ENCODE data around the gene TNS3. TPM values are rescaled to one million over a fixed set of nuclear protein-coding genes. Genes with fewer than 3 reads are reported as not detected.

TNS3 gene
- polyA plus RNA-seq, 1 of the 3 experiments (the other 2 are of a cell fraction) = 72.3 TPM

DNA sequence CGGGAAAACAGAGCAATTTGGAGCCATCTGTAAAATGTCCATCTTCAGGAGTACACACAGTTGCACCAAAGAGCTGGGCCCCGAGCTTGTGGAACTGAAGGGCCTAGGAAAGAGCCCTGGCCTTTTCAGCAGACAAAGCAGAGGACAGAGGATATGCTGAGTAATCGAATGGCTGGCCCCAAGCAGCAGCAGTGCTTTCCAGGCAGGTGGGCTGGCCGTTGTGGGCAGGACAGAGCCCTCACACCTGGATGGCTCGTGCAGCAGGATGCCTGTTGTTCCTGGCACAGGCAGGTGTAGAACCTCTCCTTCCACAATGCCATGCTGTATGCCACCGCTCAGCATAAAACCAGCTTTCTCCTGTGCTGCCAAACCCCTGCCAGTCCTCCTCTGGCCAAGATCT lies 32.5 kb upstream of the TNS3 start:
- CTCF ChIA-PET = no interaction called here
- DNase-seq = no peak
- POLR2A ChIA-PET = no interaction called here
- H3K9me2 ChIP-seq = no peaks in the 10 kb centered on the region
- TF ChIP-seq TAF1 (IDR thresholded peaks at IDR 0.05; ENCODE audit: borderline replicate concordance, low read depth, low read length) (no peak), NFIC (IDR thresholded peaks at IDR 0.05; ENCODE audit: borderline replicate concordance) (no peak), RXRA (IDR thresholded peaks at IDR 0.05; ENCODE audit: borderline replicate concordance, low read depth) (no peak), POLR2AphosphoS5 (IDR thresholded peaks at IDR 0.05; ENCODE audit: low read depth, low read length) (no peak)
- TF ChIP-seq, protein P1, sequence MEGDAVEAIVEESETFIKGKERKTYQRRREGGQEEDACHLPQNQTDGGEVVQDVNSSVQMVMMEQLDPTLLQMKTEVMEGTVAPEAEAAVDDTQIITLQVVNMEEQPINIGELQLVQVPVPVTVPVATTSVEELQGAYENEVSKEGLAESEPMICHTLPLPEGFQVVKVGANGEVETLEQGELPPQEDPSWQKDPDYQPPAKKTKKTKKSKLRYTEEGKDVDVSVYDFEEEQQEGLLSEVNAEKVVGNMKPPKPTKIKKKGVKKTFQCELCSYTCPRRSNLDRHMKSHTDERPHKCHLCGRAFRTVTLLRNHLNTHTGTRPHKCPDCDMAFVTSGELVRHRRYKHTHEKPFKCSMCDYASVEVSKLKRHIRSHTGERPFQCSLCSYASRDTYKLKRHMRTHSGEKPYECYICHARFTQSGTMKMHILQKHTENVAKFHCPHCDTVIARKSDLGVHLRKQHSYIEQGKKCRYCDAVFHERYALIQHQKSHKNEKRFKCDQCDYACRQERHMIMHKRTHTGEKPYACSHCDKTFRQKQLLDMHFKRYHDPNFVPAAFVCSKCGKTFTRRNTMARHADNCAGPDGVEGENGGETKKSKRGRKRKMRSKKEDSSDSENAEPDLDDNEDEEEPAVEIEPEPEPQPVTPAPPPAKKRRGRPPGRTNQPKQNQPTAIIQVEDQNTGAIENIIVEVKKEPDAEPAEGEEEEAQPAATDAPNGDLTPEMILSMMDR (IDR thresholded peaks at IDR 0.05) = no peak
- H3K4me3 ChIP-seq (ENCODE audit: low read depth in 2 of 2, low read length in 1 of 2) = no peak overlapping the region
- WGBS (ENCODE audit: low lambda C conversion rate) = 89% methylated on average over 4 of the region's 6 CpGs
- H3K27ac ChIP-seq (ENCODE audit: low read depth in 2 of 2, low read length in 1 of 2) = no peak overlapping the region
- no peaks in the 10 kb centered on the region for H3F3A ChIP-seq (replicated peaks; ENCODE audit: insufficient read depth)
- H2AFZ ChIP-seq (ENCODE audit: low read depth) = no peak overlapping the region
- H3K9ac ChIP-seq = no peak overlapping the region
- no peaks in the 10 kb centered on the region for H3K27me3 ChIP-seq (ENCODE audit: insufficient read depth)
- H3K79me2 ChIP-seq (ENCODE audit: insufficient read depth) = no peaks in the 10 kb centered on the region
- no peaks in the 10 kb centered on the region for H3K9me3 ChIP-seq
- H4K20me1 ChIP-seq (ENCODE audit: insufficient read depth) = no peaks in the 10 kb centered on the region
- H3K36me3 ChIP-seq (replicated peaks in 1 of 2; ENCODE audit: control insufficient read depth in 1 of 2, insufficient read depth in 2 of 2, low read length in 1 of 2) = no peaks in the 10 kb centered on the region
- H3K4me2 ChIP-seq = no peak overlapping the region
- H3K4me1 ChIP-seq (ENCODE audit: control insufficient read depth in 1 of 2, insufficient read depth in 2 of 2, low read depth in 1 of 2, low read length in 1 of 2) = no peaks in the 10 kb centered on the region

DNA sequence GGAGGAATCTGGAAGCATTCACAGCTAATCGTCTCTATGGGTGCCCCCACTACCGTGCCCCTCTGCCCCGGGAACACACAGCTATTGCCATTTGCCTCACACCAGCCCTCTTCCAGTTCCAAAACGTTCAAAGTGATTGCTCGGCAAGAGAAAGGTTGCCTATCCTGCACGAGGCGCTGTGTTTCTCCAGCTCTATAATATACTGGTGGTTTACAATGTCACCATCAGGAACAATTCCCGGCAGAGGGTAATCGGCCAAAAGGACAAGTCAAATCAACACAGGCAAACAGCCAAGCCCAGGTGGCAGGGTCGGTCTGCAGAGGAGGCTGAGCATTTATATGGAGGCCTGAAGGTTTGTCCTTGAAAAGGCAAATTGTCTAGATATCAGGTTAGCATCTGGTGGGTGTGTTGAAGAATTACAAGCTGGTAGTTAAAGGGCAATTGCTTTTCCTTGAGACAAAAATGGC lies 29.2 kb upstream of the TNS3 start:
- ChIA-PET CTCF (interaction anchor here (1.1 to 1.3 kb wide), 4 partner anchors 9 to 131 kb away, joined by 3 read pairs; no protein-coding TSS in a partner anchor), POLR2A (no interaction called here)
- TF ChIP-seq TAF1 (IDR thresholded peaks at IDR 0.05; ENCODE audit: borderline replicate concordance, low read depth, low read length) = no peak
- no peak for TF ChIP-seq RAD21 (IDR thresholded peaks at IDR 0.05; ENCODE audit: low read length)
- no peak for TF ChIP-seq FOXM1 (IDR thresholded peaks at IDR 0.05; ENCODE audit: low read depth)
- no peak for TF ChIP-seq SIN3A (IDR thresholded peaks at IDR 0.05; ENCODE audit: borderline replicate concordance, low read depth, low read length)
- TF ChIP-seq, protein P1 (IDR thresholded peaks at IDR 0.05) = no peak
- no peak for TF ChIP-seq GATA2 (CRISPR knock-in tag; IDR thresholded peaks at IDR 0.05)
- no peak for TF ChIP-seq MEF2A (IDR thresholded peaks at IDR 0.05; ENCODE audit: borderline replicate concordance, low read depth)
- TF ChIP-seq, protein P2, sequence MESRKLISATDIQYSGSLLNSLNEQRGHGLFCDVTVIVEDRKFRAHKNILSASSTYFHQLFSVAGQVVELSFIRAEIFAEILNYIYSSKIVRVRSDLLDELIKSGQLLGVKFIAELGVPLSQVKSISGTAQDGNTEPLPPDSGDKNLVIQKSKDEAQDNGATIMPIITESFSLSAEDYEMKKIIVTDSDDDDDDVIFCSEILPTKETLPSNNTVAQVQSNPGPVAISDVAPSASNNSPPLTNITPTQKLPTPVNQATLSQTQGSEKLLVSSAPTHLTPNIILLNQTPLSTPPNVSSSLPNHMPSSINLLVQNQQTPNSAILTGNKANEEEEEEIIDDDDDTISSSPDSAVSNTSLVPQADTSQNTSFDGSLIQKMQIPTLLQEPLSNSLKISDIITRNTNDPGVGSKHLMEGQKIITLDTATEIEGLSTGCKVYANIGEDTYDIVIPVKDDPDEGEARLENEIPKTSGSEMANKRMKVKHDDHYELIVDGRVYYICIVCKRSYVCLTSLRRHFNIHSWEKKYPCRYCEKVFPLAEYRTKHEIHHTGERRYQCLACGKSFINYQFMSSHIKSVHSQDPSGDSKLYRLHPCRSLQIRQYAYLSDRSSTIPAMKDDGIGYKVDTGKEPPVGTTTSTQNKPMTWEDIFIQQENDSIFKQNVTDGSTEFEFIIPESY (IDR thresholded peaks at IDR 0.05; ENCODE audit: borderline replicate concordance, low read depth) = no peak
- TF ChIP-seq, protein P3, sequence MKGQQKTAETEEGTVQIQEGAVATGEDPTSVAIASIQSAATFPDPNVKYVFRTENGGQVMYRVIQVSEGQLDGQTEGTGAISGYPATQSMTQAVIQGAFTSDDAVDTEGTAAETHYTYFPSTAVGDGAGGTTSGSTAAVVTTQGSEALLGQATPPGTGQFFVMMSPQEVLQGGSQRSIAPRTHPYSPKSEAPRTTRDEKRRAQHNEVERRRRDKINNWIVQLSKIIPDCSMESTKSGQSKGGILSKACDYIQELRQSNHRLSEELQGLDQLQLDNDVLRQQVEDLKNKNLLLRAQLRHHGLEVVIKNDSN (IDR thresholded peaks at IDR 0.05; ENCODE audit: borderline replicate concordance, low read depth) = no peak
- TF ChIP-seq TCF12 (IDR thresholded peaks at IDR 0.05) = no peak
- no peak for TF ChIP-seq EZH2phosphoT487 (IDR thresholded peaks at IDR 0.05; ENCODE audit: borderline replicate concordance, low read depth)
- TF ChIP-seq, protein P4, sequence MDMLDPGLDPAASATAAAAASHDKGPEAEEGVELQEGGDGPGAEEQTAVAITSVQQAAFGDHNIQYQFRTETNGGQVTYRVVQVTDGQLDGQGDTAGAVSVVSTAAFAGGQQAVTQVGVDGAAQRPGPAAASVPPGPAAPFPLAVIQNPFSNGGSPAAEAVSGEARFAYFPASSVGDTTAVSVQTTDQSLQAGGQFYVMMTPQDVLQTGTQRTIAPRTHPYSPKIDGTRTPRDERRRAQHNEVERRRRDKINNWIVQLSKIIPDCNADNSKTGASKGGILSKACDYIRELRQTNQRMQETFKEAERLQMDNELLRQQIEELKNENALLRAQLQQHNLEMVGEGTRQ (IDR thresholded peaks at IDR 0.05; ENCODE audit: borderline replicate concordance, low read depth, low read length) = no peak
- TF ChIP-seq, protein P5, sequence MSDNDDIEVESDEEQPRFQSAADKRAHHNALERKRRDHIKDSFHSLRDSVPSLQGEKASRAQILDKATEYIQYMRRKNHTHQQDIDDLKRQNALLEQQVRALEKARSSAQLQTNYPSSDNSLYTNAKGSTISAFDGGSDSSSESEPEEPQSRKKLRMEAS (IDR thresholded peaks at IDR 0.05; ENCODE audit: low read depth) = no peak
- TF ChIP-seq FOXJ3 (CRISPR knock-in tag; IDR thresholded peaks at IDR 0.05) = no peak
- TF ChIP-seq ELF1 (IDR thresholded peaks at IDR 0.05) = no peak

More for the DNA sequence above, 29.2 kb upstream of the TNS3 start:
- no peaks in the 10 kb centered on the region for H3K36me3 ChIP-seq (replicated peaks in 1 of 2; ENCODE audit: control insufficient read depth in 1 of 2, insufficient read depth in 2 of 2, low read length in 1 of 2)
- H3K9me2 ChIP-seq = no peaks in the 10 kb centered on the region
- H3K79me2 ChIP-seq (ENCODE audit: insufficient read depth) = no peaks in the 10 kb centered on the region
- WGBS (ENCODE audit: low lambda C conversion rate) = 74% methylated on average over 10 of the region's 10 CpGs
- H3K9me3 ChIP-seq = no peaks in the 10 kb centered on the region
- no peak overlapping the region for H3K9ac ChIP-seq
- no peak overlapping the region for H2AFZ ChIP-seq (ENCODE audit: low read depth)
- H3K27me3 ChIP-seq (ENCODE audit: insufficient read depth) = no peaks in the 10 kb centered on the region
- H3K27ac ChIP-seq (ENCODE audit: low read depth in 2 of 2, low read length in 1 of 2) = no peak overlapping the region
- no peaks in the 10 kb centered on the region for H4K20me1 ChIP-seq (ENCODE audit: insufficient read depth)
- DNase-seq = no peak
- no peaks in the 10 kb centered on the region for H3F3A ChIP-seq (replicated peaks; ENCODE audit: insufficient read depth)
- no peaks in the 10 kb centered on the region for H3K4me1 ChIP-seq (ENCODE audit: control insufficient read depth in 1 of 2, insufficient read depth in 2 of 2, low read depth in 1 of 2, low read length in 1 of 2)
- no peak overlapping the region for H3K4me3 ChIP-seq (ENCODE audit: low read depth in 2 of 2, low read length in 1 of 2)
- no peak overlapping the region for H3K4me2 ChIP-seq

Data from SK-N-SH (cell line).